Mesodermal cell (in vitro differentiated cells): ENCODE measurements around the gene GATAD2A.
A peak's percentile ranks its signal among the peaks of the same experiment; 100 is the strongest.

Experiments used
- H3K27ac ChIP-seq: 2 replicates; pipeline ENCODE4 v1.7.0; 2013; ENCODE audit warnings: mild to moderate bottlenecking, low read depth, low read length, moderate library complexity; ENCODE audit not compliant: severe bottlenecking
- H3K36me3 ChIP-seq: 2 replicates; pipeline ENCODE4 v1.7.1; 2013; ENCODE audit warnings: mild to moderate bottlenecking, low read length, moderate library complexity; ENCODE audit not compliant: control insufficient read depth, insufficient read depth
- H3K4me1 ChIP-seq: one replicate; pipeline ENCODE4 v1.7.1; 2013; ENCODE audit warnings: mild to moderate bottlenecking, low read length; ENCODE audit not compliant: insufficient read depth, control insufficient read depth, poor library complexity, severe bottlenecking
- H3K4me3 ChIP-seq: 2 replicates; pipeline ENCODE4 v1.7.0; 2013; ENCODE audit warnings: low read length, control low read depth, mild to moderate bottlenecking; ENCODE audit not compliant: insufficient read depth, poor library complexity, severe bottlenecking; ENCODE audit errors: extremely low read depth
- H3K9me3 ChIP-seq: 2 replicates; pipeline ENCODE4 v1.7.1; 2013; ENCODE audit warnings: mild to moderate bottlenecking, low read length, moderate library complexity; ENCODE audit not compliant: control insufficient read depth
- WGBS, 2 experiments: methylation state at CpG; one replicate each; pipeline ENCODE4 v1.1.5; 2013; ENCODE audit warnings: missing lambda C conversion rate in 2 of 2; ENCODE audit not compliant: insufficient coverage in 2 of 2; 5-methylcytosine and 5-hydroxymethylcytosine counted together

The GATAD2A gene

GRCh38 chr19:19487077-19487949, 81.8 kb downstream of the GATAD2A start:
- Histone ChIP-seq H3K36me3 (peaks cover 52% of the 10 kb centered on the region), H3K4me1 (peaks cover 57% of the 10 kb centered on the region), H3K9me3 (no peaks in the 10 kb centered on the region), H3K4me3 (no peak overlapping the region), H3K27ac (peak overlapping the region; percentile 97)
- 90 to 92% methylated on average over 3 to 8 of the region's 9 CpGs for WGBS, 2 experiments

- Histone ChIP-seq H3K36me3 (peaks cover 52% of the 10 kb centered on the region), H3K27ac (peak overlapping the region; percentile 97), H3K4me3 (no peak overlapping the region), H3K9me3 (no peaks in the 10 kb centered on the region), H3K4me1 (peaks cover 57% of the 10 kb centered on the region)
- WGBS, 2 experiments: 77 to 80% methylated on average over 16 to 18 of the region's 20 CpGs
These were observed 82.7 kb downstream of the GATAD2A start for GRCh38 chr19:19487950-19488874.

GRCh38 chr19:19488875-19489690, 83.6 kb downstream of the GATAD2A start:
- WGBS, 2 experiments: 37 to 52% methylated on average over 10 to 12 of the region's 14 CpGs
- H3K4me1 ChIP-seq: peaks cover 57% of the 10 kb centered on the region
- H3K4me3 ChIP-seq: no peak overlapping the region

GRCh38 chr19:19489804-19490204, 84.3 kb downstream of the GATAD2A start:
- WGBS, 2 experiments: 82 to 90% methylated on average over 6 to 9 of the region's 9 CpGs
- H3K36me3 ChIP-seq: peaks cover 55% of the 10 kb centered on the region
- no peak overlapping the region for H3K4me3 ChIP-seq
- H3K4me1 ChIP-seq: peaks cover 50% of the 10 kb centered on the region
- H3K9me3 ChIP-seq: no peaks in the 10 kb centered on the region
- H3K27ac ChIP-seq: peak overlapping the region; percentile 97

More at GRCh38 chr19:19488875-19489690, 83.6 kb downstream of the GATAD2A start:
- H3K9me3 ChIP-seq: no peaks in the 10 kb centered on the region
- H3K36me3 ChIP-seq: peaks cover 51% of the 10 kb centered on the region
- peak overlapping the region; percentile 97 for H3K27ac ChIP-seq

GRCh38 chr19:19490214-19490968, 84.9 kb downstream of the GATAD2A start:
- Histone ChIP-seq H3K4me3 (no peak overlapping the region), H3K4me1 (peaks cover 44% of the 10 kb centered on the region), H3K27ac (peak overlapping the region; percentile 97), H3K9me3 (no peaks in the 10 kb centered on the region), H3K36me3 (peaks cover 55% of the 10 kb centered on the region)
- 44 to 58% methylated on average over 16 to 18 of the region's 20 CpGs for WGBS, 2 experiments

GRCh38 chr19:19491321-19492025, 86.0 kb downstream of the GATAD2A start:
- Histone ChIP-seq H3K4me3 (no peak overlapping the region), H3K4me1 (peaks cover 33% of the 10 kb centered on the region), H3K27ac (no peak overlapping the region), H3K9me3 (no peaks in the 10 kb centered on the region), H3K36me3 (peaks cover 58% of the 10 kb centered on the region)
- WGBS, 2 experiments: 94 to 97% methylated on average over 12 to 15 of the region's 15 CpGs

GRCh38 chr19:19492026-19492610, 86.6 kb downstream of the GATAD2A start:
- H3K9me3 ChIP-seq: no peaks in the 10 kb centered on the region
- no peak overlapping the region for H3K4me3 ChIP-seq
- WGBS, 2 experiments: 96 to 97% methylated on average over 19 to 20 of the region's 21 CpGs
- peaks cover 29% of the 10 kb centered on the region for H3K4me1 ChIP-seq
- H3K36me3 ChIP-seq: peaks cover 62% of the 10 kb centered on the region
- H3K27ac ChIP-seq: no peak overlapping the region

GRCh38 chr19:19493841-19494546, 88.5 kb downstream of the GATAD2A start:
- no peak overlapping the region for H3K27ac ChIP-seq
- no peaks in the 10 kb centered on the region for H3K9me3 ChIP-seq
- H3K4me3 ChIP-seq: no peak overlapping the region
- peaks cover 11% of the 10 kb centered on the region for H3K4me1 ChIP-seq
- 96 to 100% methylated on average over 12 to 15 of the region's 15 CpGs for WGBS, 2 experiments
- H3K36me3 ChIP-seq: peaks cover 79% of the 10 kb centered on the region
